Fibroblast of lung (primary cell): ENCODE measurements around the gene EFNA5.

ENCODE experiments used
- CTCF ChIP-seq, 2 donors: IDR thresholded peaks in 1 of 2; conservative IDR thresholded peaks in 1 of 2; 1 replicate in 1 of 2; 2 replicates in 1 of 2; pipeline ENCODE4 v1.5.1; 2011 to 2012; ENCODE audit warnings: low read length in 2 of 2, control low read depth in 1 of 2, inconsistent platforms in 1 of 2, low read depth in 1 of 2, mild to moderate bottlenecking in 1 of 2
- EZH2 ChIP-seq: IDR thresholded peaks from 2 replicates; pipeline ENCODE4 v1.5.1; 2012; ENCODE audit warnings: low read length, control low read depth, mild to moderate bottlenecking; ENCODE audit errors: missing control alignments

GRCh38 chr5:107712359-107712870 is 41.7 kb upstream of the EFNA5 start:
- no peak for TF ChIP-seq CTCF (conservative IDR thresholded peaks at IDR 0.05 in 1 of 2, IDR thresholded peaks at IDR 0.05 in 1 of 2; ENCODE audit: low read depth in 1 of 2, low read length in 2 of 2)
- TF ChIP-seq EZH2: no peak
